ENCODE measurements around the gene RETREG2. TPM values are rescaled to one million over a fixed set of nuclear protein-coding genes. Genes with fewer than 3 reads are reported as not detected.

Gene RETREG2
- total and polyA plus RNA-seq, 2 of the 8 experiments (the other 6 are each of a cell fraction or from before 2014, with no cell fraction given): 51.3 to 67.4 TPM

GRCh38 chr2:219218217-219218731, 40.2 kb downstream of the RETREG2 start (continued):
- no peak for TF ChIP-seq E2F6 (IDR thresholded peaks at IDR 0.05)

Measured in H1 (cell line).